Right atrium auricular region (tissue), 2 donors: ENCODE data around the gene MSH4. TPM values are rescaled to one million over a fixed set of nuclear protein-coding genes. Genes with fewer than 3 reads are reported as not detected.
A peak's percentile ranks its signal among the peaks of the same experiment; 100 is the strongest.

Experiments
- DNase-seq: peaks from one replicate; pipeline ENCODE4 v3.0.0-alpha.2; 2019; ENCODE audit warnings: low spot score
- H3K27ac ChIP-seq, 2 donors: fragments of 200-600 bp; sonication (generic); 1 replicate in 1 of 2; 2 replicates in 1 of 2; pipeline ENCODE4 v1.5.1; 2016 to 2019
- H3K27me3 ChIP-seq, 2 donors: fragments of 200-600 bp; sonication (generic); one replicate each; pipeline versions ENCODE4 v1.5.1 to v1.6.0; 2017 to 2019
- H3K36me3 ChIP-seq: fragments of 200-600 bp; sonication (generic); one replicate; pipeline ENCODE4 v1.5.1; 2016
- H3K4me1 ChIP-seq, 2 donors: fragments of 200-600 bp; sonication (generic); one replicate each; pipeline versions ENCODE4 v1.5.1 to v1.6.0; 2017 to 2019
- H3K4me3 ChIP-seq, 2 donors: fragments of 200-600 bp; sonication (generic); 1 replicate in 1 of 2; 2 replicates in 1 of 2; pipeline ENCODE4 v1.5.1; 2017 to 2019; ENCODE audit warnings: mild to moderate bottlenecking in 1 of 2, moderate library complexity in 1 of 2
- H3K9me3 ChIP-seq, 2 donors: fragments of 200-600 bp; sonication (generic); one replicate each; pipeline ENCODE4 v1.5.1; 2019
- total RNA-seq, 2 donors: library from RNA; depleted of rRNA; stranded (reverse); fragments of >200 nt; gene quantifications; one replicate each; pipeline ENCODE4 v1.1.0, GENCODE V29; 2016
- TF ChIP-seq, protein P1 (sequence below), 2 donors: fragments of 200-600 bp; sonication (generic); IDR thresholded peaks; one replicate each; pipeline ENCODE4 v1.5.1; 2019; ENCODE audit warnings: antibody characterized with exemption in 2 of 2

The MSH4 gene
- total RNA-seq, 2 donors from 2014 or later, result 0.11 to 0.12 TPM

DNA sequence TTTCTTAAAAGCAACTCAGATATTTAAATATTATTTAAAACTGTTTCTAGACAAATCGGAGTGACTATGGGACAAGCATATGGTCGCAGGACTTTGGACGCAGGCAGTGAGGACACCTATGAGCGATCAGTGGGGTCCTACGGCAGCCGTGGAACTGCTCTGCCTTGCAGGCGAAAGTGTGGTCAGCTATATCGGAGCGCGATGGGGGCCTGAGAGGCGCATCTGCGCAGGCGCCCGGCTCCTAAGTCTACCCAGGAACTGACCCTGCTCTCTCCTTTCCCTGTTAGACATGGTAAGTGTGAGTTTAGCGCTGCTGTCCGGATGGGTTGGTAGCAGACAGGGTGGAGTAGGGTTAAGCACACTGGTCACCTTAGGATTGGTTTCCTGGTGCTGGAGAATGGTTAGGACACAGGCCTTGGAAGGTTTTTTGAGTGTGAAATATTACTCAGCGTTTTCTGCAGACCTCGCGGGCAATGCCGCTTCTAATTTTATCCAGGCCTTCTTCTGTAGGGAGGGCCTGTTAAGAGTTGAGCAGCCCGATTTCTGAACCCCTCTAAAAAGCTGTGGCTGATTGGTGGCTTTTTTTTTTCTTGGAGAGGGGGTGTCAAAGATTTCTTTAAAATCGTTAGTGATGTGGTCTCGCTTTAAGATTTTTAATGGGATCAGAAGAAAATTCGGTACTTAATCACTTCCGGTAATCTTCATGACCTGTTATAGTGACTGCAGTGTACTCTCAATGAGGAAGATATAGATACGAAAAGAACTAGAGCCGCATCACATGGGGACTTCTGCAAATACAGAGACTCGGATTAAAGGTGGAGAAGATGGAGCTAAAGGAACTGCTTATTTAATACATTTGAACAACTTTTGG, 10.5 kb upstream of the MSH4 start, which contains the start of gene RABGGTB:
RABGGTB (plus strand) TSS at position 274 of the 871 bp plus-strand sequence; CDS start at position 290, 16 bp downstream.
- peak within 1 kb of the TSS; percentile 70 to 72 for H3K4me3 ChIP-seq
- peak; percentile 93 for DNase-seq
- TF ChIP-seq, protein P1, sequence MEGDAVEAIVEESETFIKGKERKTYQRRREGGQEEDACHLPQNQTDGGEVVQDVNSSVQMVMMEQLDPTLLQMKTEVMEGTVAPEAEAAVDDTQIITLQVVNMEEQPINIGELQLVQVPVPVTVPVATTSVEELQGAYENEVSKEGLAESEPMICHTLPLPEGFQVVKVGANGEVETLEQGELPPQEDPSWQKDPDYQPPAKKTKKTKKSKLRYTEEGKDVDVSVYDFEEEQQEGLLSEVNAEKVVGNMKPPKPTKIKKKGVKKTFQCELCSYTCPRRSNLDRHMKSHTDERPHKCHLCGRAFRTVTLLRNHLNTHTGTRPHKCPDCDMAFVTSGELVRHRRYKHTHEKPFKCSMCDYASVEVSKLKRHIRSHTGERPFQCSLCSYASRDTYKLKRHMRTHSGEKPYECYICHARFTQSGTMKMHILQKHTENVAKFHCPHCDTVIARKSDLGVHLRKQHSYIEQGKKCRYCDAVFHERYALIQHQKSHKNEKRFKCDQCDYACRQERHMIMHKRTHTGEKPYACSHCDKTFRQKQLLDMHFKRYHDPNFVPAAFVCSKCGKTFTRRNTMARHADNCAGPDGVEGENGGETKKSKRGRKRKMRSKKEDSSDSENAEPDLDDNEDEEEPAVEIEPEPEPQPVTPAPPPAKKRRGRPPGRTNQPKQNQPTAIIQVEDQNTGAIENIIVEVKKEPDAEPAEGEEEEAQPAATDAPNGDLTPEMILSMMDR (IDR thresholded peaks at IDR 0.05), result no peak
- peak within 1 kb of the TSS; percentile 82 to 91 for H3K27ac ChIP-seq
- no peaks in the 10 kb centered on the region for H3K27me3 ChIP-seq
- no peaks in the 10 kb centered on the region for H3K9me3 ChIP-seq
- peaks cover 20% of the 10 kb centered on the region for H3K36me3 ChIP-seq
- H3K4me1 ChIP-seq, result peaks cover 0 to 49% of the 10 kb centered on the region in 2 donors

DNA sequence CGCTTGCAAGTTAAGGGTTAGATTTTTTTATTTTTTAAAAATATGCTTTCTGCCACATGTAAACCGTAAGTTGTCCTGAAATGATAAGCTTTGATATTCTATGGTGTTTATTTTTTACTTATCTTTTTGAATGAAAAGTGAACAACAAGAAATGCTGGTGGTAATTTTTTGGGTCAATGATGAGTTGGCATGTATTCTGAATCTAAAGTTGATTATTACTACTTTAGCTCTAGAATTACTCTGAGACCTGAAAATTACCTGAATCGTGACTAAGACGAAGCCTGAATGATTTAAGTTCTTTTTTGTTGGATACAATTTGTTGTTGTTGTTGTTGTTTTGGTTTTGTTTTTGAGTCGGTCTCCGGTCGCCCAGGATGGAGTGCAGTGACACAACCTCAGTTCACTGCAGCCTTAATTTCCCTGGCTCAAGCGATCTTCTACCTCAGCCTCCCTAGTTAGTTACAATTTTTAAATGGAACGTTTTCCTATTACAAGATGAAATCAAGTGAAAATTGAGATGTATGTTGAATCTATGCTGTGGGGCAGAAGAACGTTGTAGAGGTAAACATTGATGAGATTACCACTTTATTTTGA, 9.7 kb upstream of the MSH4 start:
- DNase-seq, result no peak
- peak overlapping the region; percentile 82 to 91 for H3K27ac ChIP-seq
- H3K4me3 ChIP-seq, result peak overlapping the region; percentile 70 to 72
- H3K27me3 ChIP-seq, result no peaks in the 10 kb centered on the region
- no peaks in the 10 kb centered on the region for H3K9me3 ChIP-seq
- peaks cover 27% of the 10 kb centered on the region for H3K36me3 ChIP-seq
- peaks cover 0 to 49% of the 10 kb centered on the region in 2 donors for H3K4me1 ChIP-seq
- TF ChIP-seq, protein P1 (IDR thresholded peaks at IDR 0.05), result no peak

DNA sequence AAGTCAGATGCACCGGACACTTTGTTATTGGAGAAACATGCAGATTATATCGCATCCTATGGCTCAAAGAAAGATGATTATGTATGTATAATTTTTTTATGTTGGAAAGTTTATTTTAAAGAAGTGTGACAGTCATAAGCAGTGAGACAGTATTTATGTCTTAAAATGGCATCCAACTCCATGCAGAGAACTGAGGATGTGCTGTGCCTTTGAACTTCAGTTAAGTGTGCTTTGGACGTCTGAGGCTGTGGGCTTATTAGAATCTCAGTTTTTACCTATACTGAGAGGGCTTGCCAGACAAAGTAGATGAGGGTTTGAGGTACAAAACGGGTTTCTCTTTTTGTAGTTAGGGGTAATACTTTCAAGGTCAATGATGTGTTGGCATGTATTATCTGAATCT, 9.2 kb upstream of the MSH4 start:
- DNase-seq, result no peak
- Histone ChIP-seq H3K27me3 (no peaks in the 10 kb centered on the region), H3K9me3 (no peaks in the 10 kb centered on the region), H3K4me1 (peaks cover 0 to 49% of the 10 kb centered on the region in 2 donors), H3K27ac (peak overlapping the region; percentile 82 to 91), H3K36me3 (peaks cover 33% of the 10 kb centered on the region), H3K4me3 (peak overlapping the region; percentile 70 to 72)
- TF ChIP-seq, protein P1 (IDR thresholded peaks at IDR 0.05), result no peak

DNA sequence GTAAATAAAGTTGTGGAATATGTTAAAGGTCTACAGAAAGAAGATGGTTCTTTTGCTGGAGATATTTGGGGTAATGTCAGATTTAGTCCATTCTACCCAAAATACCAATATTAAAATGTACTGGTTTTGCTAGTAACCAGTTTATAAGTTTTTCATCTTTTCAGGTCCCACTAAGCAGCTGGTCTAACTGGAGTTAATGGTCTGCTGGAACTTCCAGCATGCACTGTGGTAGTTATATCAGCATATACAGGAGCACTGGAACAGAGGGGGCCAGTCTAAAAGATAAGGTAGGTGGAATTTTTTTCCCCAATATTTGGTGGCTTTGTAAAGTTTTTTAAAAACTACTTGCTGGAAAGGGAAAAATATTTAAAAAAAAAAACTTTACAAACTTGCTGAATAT, 6.7 kb upstream of the MSH4 start:
- no peak overlapping the region for H3K4me3 ChIP-seq
- H3K9me3 ChIP-seq, result no peaks in the 10 kb centered on the region
- H3K36me3 ChIP-seq, result peaks cover 55% of the 10 kb centered on the region
- H3K4me1 ChIP-seq, result peaks cover 0 to 49% of the 10 kb centered on the region in 2 donors
- H3K27ac ChIP-seq, result no peak overlapping the region
- TF ChIP-seq, protein P1 (IDR thresholded peaks at IDR 0.05), result no peak
- H3K27me3 ChIP-seq, result no peaks in the 10 kb centered on the region
- DNase-seq, result no peak

DNA sequence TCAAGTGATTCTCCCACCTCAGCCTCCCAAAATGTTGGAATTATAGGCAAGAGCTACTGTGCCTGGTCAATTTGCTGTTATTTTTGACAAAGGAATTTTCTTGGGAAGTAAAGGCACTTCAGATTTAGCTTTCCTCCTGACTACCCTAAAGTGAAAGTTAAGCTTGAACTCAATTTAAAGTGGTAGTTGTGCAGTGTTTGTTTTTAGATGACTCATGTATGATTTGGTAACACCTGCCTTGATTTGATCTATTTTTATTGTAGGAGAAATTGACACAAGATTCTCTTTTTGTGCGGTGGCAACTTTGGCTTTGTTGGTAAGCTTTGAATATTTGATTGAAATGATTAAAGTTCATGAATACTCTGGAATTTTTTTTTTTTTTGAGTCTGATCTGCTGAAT, 5.7 kb upstream of the MSH4 start:
- no peaks in the 10 kb centered on the region for H3K27me3 ChIP-seq
- peaks cover 0 to 43% of the 10 kb centered on the region in 2 donors for H3K4me1 ChIP-seq
- no peak for DNase-seq
- H3K9me3 ChIP-seq, result no peaks in the 10 kb centered on the region
- peaks cover 65% of the 10 kb centered on the region for H3K36me3 ChIP-seq
- TF ChIP-seq, protein P1 (IDR thresholded peaks at IDR 0.05), result no peak
- H3K4me3 ChIP-seq, result no peak overlapping the region
- H3K27ac ChIP-seq, result peak overlapping the region in 1 of 2 donors; percentile 40
